ENCODE measurements around the gene SYF2.

- no peak for TF ChIP-seq RAD21 (IDR thresholded peaks at IDR 0.05; ENCODE audit: low read length)
- no peak for TF ChIP-seq CTCF (conservative IDR thresholded peaks at IDR 0.05; ENCODE audit: low read depth, low read length)
- no peak for TF ChIP-seq POLR2A (IDR thresholded peaks at IDR 0.05; ENCODE audit: low read depth, low read length)
- TF ChIP-seq CHD1 (IDR thresholded peaks at IDR 0.05; ENCODE audit: low read depth, low read length) = no peak
- no peak for TF ChIP-seq RCOR1 (IDR thresholded peaks at IDR 0.05; ENCODE audit: insufficient replicate concordance, low read length)
- no peak for TF ChIP-seq SMC3 (IDR thresholded peaks at IDR 0.05; ENCODE audit: low read depth, low read length)
- TF ChIP-seq CEBPB (IDR thresholded peaks at IDR 0.05; ENCODE audit: low read depth, low read length) = no peak
- TF ChIP-seq RFX5 (IDR thresholded peaks at IDR 0.05; ENCODE audit: low read depth, low read length) = no peak
- no peak for TF ChIP-seq MAZ (IDR thresholded peaks at IDR 0.05; ENCODE audit: borderline replicate concordance, low read depth, low read length)
- TF ChIP-seq FOS (IDR thresholded peaks at IDR 0.05; ENCODE audit: low read depth, low read length) = no peak
Measured at GRCh38 chr1:25219661-25220251, 12.5 kb downstream of the SYF2 start.
